ENCODE measurements around the gene THAP7. TPM values are rescaled to one million over a fixed set of nuclear protein-coding genes. Genes with fewer than 3 reads are reported as not detected.

The THAP7 gene
- total RNA-seq, 1 experiment from 2014 or later = 29.1 TPM

DNA sequence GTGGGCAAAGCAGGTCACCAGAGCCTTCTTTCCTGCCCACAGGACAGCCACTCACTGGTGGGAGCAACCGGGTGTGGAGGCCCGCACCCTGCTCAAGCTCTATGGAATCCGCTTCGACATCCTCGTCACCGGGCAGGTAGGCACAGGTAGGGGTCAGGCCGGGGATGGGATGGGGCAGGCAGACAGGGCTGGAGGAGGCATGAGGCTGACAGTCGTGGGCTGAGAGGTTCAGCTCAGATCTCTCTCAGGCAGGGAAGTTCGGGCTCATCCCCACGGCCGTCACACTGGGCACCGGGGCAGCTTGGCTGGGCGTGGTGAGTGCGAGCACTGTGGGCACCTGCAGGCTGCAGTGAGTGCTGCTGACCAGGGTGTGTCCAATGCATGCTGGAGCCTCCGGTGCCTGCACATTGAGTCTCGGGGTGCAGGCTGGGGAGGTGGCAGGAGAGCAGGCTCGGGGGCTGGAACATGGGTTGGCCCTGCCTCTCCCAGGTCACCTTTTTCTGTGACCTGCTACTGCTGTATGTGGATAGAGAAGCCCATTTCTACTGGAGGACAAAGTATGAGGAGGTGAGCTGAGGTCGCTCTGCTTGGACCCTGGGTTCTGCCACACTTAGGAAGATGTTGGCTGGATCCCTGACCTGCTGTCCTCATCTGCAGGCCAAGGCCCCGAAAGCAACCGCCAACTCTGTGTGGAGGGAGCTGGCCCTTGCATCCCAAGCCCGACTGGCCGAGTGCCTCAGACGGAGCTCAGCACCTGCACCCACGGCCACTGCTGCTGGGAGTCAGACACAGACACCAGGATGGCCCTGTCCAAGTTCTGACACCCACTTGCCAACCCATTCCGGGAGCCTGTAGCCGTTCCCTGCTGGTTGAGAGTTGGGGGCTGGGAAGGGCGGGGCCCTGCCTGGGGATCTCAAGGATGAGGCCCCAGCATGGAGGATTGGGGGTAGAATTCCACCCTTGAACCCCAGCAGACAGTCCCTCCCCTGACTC, 24.1 kb upstream of the THAP7 start:
- H3K4me3 ChIP-seq (ENCODE audit: low read depth, low read length) = no peak overlapping the region
- H3K36me3 Mint-ChIP-seq (ENCODE audit: insufficient read depth, unreplicated experiment) = peaks cover 6% of the 10 kb centered on the region
- H3K4me1 Mint-ChIP-seq (ENCODE audit: low read depth, unreplicated experiment) = no peaks in the 10 kb centered on the region
- H3K27ac Mint-ChIP-seq (ENCODE audit: unreplicated experiment) = no peak overlapping the region
- no peak for DNase-seq
- no peaks in the 10 kb centered on the region for H3K36me3 ChIP-seq (ENCODE audit: control insufficient read depth, insufficient read depth, low read length)
- peaks cover 23% of the 10 kb centered on the region for H3K4me1 ChIP-seq
- no peaks in the 10 kb centered on the region for H3K9me3 Mint-ChIP-seq (ENCODE audit: unreplicated experiment)
- ChIA-PET POLR2A (no interaction called here), CTCF (no interaction called here)
- TF ChIP-seq, protein P1, sequence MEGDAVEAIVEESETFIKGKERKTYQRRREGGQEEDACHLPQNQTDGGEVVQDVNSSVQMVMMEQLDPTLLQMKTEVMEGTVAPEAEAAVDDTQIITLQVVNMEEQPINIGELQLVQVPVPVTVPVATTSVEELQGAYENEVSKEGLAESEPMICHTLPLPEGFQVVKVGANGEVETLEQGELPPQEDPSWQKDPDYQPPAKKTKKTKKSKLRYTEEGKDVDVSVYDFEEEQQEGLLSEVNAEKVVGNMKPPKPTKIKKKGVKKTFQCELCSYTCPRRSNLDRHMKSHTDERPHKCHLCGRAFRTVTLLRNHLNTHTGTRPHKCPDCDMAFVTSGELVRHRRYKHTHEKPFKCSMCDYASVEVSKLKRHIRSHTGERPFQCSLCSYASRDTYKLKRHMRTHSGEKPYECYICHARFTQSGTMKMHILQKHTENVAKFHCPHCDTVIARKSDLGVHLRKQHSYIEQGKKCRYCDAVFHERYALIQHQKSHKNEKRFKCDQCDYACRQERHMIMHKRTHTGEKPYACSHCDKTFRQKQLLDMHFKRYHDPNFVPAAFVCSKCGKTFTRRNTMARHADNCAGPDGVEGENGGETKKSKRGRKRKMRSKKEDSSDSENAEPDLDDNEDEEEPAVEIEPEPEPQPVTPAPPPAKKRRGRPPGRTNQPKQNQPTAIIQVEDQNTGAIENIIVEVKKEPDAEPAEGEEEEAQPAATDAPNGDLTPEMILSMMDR (IDR thresholded peaks at IDR 0.05; ENCODE audit: insufficient read depth in 1 of 2, low read depth in 1 of 2, low read length in 1 of 2, severe bottlenecking in 1 of 2, unreplicated experiment in 1 of 2) = no peak
- H3K4me3 Mint-ChIP-seq (ENCODE audit: unreplicated experiment) = no peak overlapping the region
- no peaks in the 10 kb centered on the region for H3K27me3 Mint-ChIP-seq (ENCODE audit: insufficient read depth, unreplicated experiment)
- H3K27me3 ChIP-seq (replicated peaks; ENCODE audit: control insufficient read depth, insufficient read depth, low read length) = no peaks in the 10 kb centered on the region
- intact Hi-C loops (cut with micrococcal nuclease; ENCODE audit: unreplicated experiment) = no loop called here
- BruUV-seq (replicated peaks) = no TSS peak
- no peaks in the 10 kb centered on the region for H3K9me3 ChIP-seq

DNA sequence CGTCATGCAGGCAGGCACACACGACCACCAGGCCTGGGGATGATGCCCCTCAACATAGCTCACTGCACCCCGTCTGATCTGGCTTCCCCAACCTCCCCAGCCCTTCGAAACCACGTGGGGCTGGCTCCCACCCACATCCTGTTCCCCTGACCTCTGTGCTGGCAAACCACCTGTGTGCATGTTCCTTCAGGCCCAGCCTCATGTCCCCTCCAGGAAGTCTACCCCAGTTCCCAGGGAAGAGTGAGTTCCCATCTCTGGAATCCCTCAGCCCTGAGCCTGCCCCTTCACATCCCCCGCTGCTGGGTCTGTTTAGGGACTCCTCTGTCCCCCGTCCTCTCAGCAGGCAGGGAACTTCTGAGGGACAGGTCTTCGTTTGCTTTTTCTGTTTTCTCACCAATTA, 23.3 kb upstream of the THAP7 start:
- Mint-ChIP-seq H3K4me3 (ENCODE audit: unreplicated experiment) (no peak overlapping the region), H3K4me1 (ENCODE audit: low read depth, unreplicated experiment) (no peaks in the 10 kb centered on the region), H3K36me3 (ENCODE audit: insufficient read depth, unreplicated experiment) (peaks cover 6% of the 10 kb centered on the region), H3K27ac (ENCODE audit: unreplicated experiment) (no peak overlapping the region), H3K9me3 (ENCODE audit: unreplicated experiment) (no peaks in the 10 kb centered on the region), H3K27me3 (ENCODE audit: insufficient read depth, unreplicated experiment) (no peaks in the 10 kb centered on the region)
- intact Hi-C loops (cut with micrococcal nuclease; ENCODE audit: unreplicated experiment) = no loop called here
- BruUV-seq (replicated peaks) = no TSS peak
- TF ChIP-seq, protein P1 (IDR thresholded peaks at IDR 0.05; ENCODE audit: insufficient read depth in 1 of 2, low read depth in 1 of 2, low read length in 1 of 2, severe bottlenecking in 1 of 2, unreplicated experiment in 1 of 2) = no peak
- H3K4me1 ChIP-seq = peaks cover 23% of the 10 kb centered on the region
- H3K9me3 ChIP-seq = no peaks in the 10 kb centered on the region
- H3K27me3 ChIP-seq (replicated peaks; ENCODE audit: control insufficient read depth, insufficient read depth, low read length) = no peaks in the 10 kb centered on the region
- ChIA-PET CTCF (no interaction called here), POLR2A (no interaction called here)
- no peak for DNase-seq
- no peaks in the 10 kb centered on the region for H3K36me3 ChIP-seq (ENCODE audit: control insufficient read depth, insufficient read depth, low read length)
- H3K4me3 ChIP-seq (ENCODE audit: low read depth, low read length) = no peak overlapping the region

DNA sequence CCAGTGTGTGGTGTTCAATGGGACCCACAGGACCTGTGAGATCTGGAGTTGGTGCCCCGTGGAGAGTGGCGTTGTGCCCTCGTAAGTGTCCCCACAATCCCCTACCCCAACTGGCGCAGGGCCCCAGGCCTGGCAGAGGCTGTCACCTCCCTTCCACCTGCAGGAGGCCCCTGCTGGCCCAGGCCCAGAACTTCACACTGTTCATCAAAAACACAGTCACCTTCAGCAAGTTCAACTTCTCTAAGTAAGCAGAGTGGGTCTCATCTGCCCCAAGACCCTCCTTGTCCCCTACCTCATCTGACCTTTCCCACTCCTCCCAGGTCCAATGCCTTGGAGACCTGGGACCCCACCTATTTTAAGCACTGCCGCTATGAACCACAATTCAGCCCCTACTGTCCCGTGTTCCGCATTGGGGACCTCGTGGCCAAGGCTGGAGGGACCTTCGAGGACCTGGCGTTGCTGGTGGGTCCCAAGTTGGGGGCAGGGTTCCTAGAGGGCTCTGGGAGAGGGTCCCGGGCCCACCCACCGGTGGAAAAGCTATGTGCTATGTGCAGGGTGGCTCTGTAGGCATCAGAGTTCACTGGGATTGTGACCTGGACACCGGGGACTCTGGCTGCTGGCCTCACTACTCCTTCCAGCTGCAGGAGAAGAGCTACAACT, 21.2 kb upstream of the THAP7 start:
- Mint-ChIP-seq H3K9me3 (ENCODE audit: unreplicated experiment) (no peaks in the 10 kb centered on the region), H3K4me1 (ENCODE audit: low read depth, unreplicated experiment) (no peaks in the 10 kb centered on the region), H3K27me3 (ENCODE audit: insufficient read depth, unreplicated experiment) (no peaks in the 10 kb centered on the region), H3K4me3 (ENCODE audit: unreplicated experiment) (no peak overlapping the region), H3K27ac (ENCODE audit: unreplicated experiment) (no peak overlapping the region), H3K36me3 (ENCODE audit: insufficient read depth, unreplicated experiment) (peaks cover 6% of the 10 kb centered on the region)
- Histone ChIP-seq H3K4me1 (peaks cover 22% of the 10 kb centered on the region), H3K4me3 (ENCODE audit: low read depth, low read length) (no peak overlapping the region), H3K9me3 (peaks cover 4% of the 10 kb centered on the region; the same call in 1 of the 2 replicates), H3K27me3 (replicated peaks; ENCODE audit: control insufficient read depth, insufficient read depth, low read length) (no peaks in the 10 kb centered on the region), H3K36me3 (ENCODE audit: control insufficient read depth, insufficient read depth, low read length) (no peaks in the 10 kb centered on the region)
- no TSS peak for BruUV-seq (replicated peaks)
- intact Hi-C loops (cut with micrococcal nuclease; ENCODE audit: unreplicated experiment) = no loop called here
- ChIA-PET POLR2A (no interaction called here), CTCF (no interaction called here)
- TF ChIP-seq, protein P1 (IDR thresholded peaks at IDR 0.05; ENCODE audit: insufficient read depth in 1 of 2, low read depth in 1 of 2, low read length in 1 of 2, severe bottlenecking in 1 of 2, unreplicated experiment in 1 of 2) = peak in 1 of 2 experiments; percentile 9
- no peak for DNase-seq

Data from Caco-2 (cell line).